Peyer's patch (tissue), 4 donors: ENCODE results near the gene MGRN1. TPM values are rescaled to one million over a fixed set of nuclear protein-coding genes. Genes with fewer than 3 reads are reported as not detected.

Source experiments
- DNase-seq, 3 donors: peaks; one replicate each; pipeline ENCODE4 v3.0.0-alpha.2; 2017 to 2019
- H3K27ac ChIP-seq, 4 donors: fragments of 200-600 bp; sonication (generic); one replicate each; pipeline ENCODE4 v1.5.1; 2016 to 2019
- H3K27me3 ChIP-seq, 2 donors: fragments of 200-600 bp; sonication (generic); one replicate each; pipeline ENCODE4 v1.5.1; 2019
- H3K36me3 ChIP-seq, 3 donors: fragments of 200-600 bp; sonication (generic); one replicate each; pipeline ENCODE4 v1.5.1; 2016 to 2019
- H3K4me1 ChIP-seq, 4 donors: fragments of 200-600 bp; sonication (generic); one replicate each; pipeline ENCODE4 v1.5.1; 2016 to 2019
- H3K4me3 ChIP-seq, 4 donors: fragments of 200-600 bp; sonication (generic); 1 replicate in 3 of 4; 2 replicates in 1 of 4; pipeline ENCODE4 v1.5.1; 2016 to 2019; ENCODE audit warnings: mild to moderate bottlenecking in 1 of 4
- H3K9me3 ChIP-seq, 4 donors: fragments of 200-600 bp; sonication (generic); one replicate each; pipeline ENCODE4 v1.5.1; 2016 to 2019; ENCODE audit warnings: mild to moderate bottlenecking in 1 of 4
- POLR2A ChIP-seq, 2 donors: fragments of 450-650 bp; IDR thresholded peaks; one replicate each; pipeline ENCODE4 v1.5.1; 2017; ENCODE audit warnings: antibody characterized with exemption in 2 of 2, mild to moderate bottlenecking in 2 of 2, moderate library complexity in 2 of 2
- total RNA-seq, 4 donors: library from RNA; depleted of rRNA; stranded (reverse); fragments of >200 nt; gene quantifications; one replicate each; pipeline ENCODE4 v1.1.0, GENCODE V29; 2016
- TF ChIP-seq, protein P1 (sequence below), 6 experiments: fragments of 450-650 bp in 4 of 6; fragments of 200-600 bp in 2 of 6; sonication (generic) in 1 of 6; IDR thresholded peaks; one replicate each; pipeline ENCODE4 v1.5.1; 2017 to 2019; ENCODE audit warnings: antibody characterized with exemption in 6 of 6, mild to moderate bottlenecking in 3 of 6, moderate library complexity in 1 of 6

MGRN1 gene
- total RNA-seq, 4 donors from 2014 or later: 74.1 to 147 (median 93.8) TPM

DNA sequence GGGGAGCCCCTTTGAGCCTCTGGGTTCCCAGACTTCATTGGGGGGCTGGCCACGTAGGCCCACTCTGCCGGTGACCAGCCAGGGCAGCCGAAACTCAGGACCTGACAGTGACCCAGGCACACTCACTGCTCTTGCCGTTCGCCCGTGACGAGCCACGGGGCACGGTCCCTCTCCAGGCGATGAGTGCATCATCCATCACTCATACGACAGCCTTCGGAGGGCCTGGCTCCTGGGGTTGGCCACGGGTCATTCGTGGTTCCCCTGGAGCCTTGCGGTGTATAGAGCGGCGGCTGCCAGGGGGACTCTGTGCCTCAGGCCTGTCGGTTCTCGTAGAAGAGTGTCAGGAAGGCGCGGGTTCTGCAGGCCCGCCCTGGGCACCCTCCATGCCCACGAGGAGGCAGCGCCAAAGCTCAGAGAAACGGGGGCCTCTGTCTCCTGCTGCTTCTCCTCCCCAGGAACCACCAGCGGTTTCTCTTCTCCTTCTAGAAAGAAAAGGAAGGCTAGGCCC is 57.5 kb downstream of the MGRN1 start:
- H3K36me3 ChIP-seq: peaks cover 0 to 60% (median 0%) of the 10 kb centered on the region in 3 donors

GRCh38 chr16:4682616-4683254 is 58.1 kb downstream of the MGRN1 start:
- H3K27ac ChIP-seq: peak overlapping the region in 1 of 4 donors; percentile 22

More for the DNA sequence above, 57.5 kb downstream of the MGRN1 start:
- Histone ChIP-seq H3K4me3 (no peak overlapping the region), H3K4me1 (peaks cover 0 to 29% (median 4%) of the 10 kb centered on the region in 4 donors), H3K27ac (no peak overlapping the region), H3K9me3 (no peaks in the 10 kb centered on the region), H3K27me3 (no peaks in the 10 kb centered on the region)
- DNase-seq: peak in 1 of 3 donors; percentile 45
- TF ChIP-seq POLR2A (IDR thresholded peaks at IDR 0.05): no peak
- TF ChIP-seq, protein P1, sequence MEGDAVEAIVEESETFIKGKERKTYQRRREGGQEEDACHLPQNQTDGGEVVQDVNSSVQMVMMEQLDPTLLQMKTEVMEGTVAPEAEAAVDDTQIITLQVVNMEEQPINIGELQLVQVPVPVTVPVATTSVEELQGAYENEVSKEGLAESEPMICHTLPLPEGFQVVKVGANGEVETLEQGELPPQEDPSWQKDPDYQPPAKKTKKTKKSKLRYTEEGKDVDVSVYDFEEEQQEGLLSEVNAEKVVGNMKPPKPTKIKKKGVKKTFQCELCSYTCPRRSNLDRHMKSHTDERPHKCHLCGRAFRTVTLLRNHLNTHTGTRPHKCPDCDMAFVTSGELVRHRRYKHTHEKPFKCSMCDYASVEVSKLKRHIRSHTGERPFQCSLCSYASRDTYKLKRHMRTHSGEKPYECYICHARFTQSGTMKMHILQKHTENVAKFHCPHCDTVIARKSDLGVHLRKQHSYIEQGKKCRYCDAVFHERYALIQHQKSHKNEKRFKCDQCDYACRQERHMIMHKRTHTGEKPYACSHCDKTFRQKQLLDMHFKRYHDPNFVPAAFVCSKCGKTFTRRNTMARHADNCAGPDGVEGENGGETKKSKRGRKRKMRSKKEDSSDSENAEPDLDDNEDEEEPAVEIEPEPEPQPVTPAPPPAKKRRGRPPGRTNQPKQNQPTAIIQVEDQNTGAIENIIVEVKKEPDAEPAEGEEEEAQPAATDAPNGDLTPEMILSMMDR (IDR thresholded peaks at IDR 0.05): no peak

DNA sequence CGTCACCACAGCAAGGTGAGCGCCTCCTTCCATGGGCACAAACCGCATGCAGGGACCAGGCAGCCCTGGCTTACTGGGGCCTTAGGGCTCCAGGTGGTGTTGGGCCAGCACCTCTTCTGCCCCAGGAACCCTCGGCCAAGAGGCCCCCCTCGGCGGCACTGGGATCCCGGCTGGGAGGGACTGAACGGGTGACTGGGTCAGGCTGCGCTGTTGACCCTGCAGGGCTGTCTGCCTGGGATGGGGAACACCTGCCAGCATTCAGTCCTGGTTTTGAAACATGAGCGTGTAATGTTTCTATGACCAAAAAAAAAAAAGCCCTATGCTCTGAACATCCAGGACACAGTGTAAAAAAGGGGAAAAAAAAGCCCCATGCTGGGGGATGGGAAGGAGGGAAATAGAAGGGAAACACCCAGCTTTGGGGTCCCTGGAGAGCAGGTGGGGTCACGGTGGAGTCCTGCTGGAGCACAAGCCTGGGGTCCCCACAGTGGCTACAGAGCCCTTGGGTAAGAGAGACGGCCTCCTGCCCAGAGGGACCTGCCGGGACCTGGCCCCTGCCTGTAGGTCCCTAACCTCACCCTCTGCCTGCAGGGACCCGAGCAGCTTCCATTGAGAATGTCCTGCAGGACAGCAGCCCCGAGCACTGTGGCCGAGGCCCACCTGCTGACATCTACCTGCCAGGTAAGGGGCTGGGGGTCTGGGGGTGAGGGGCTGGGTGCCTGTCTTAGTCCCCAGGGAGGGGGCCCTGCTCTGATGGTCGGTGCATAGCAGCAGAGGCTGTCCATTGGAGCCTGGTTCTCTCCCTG is 58.8 kb downstream of the MGRN1 start:
- H3K4me1 ChIP-seq: peaks cover 0 to 27% (median 4%) of the 10 kb centered on the region in 4 donors
- DNase-seq: no peak
- H3K4me3 ChIP-seq: no peak overlapping the region
- no peaks in the 10 kb centered on the region for H3K27me3 ChIP-seq
- H3K36me3 ChIP-seq: peaks cover 0 to 68% (median 0%) of the 10 kb centered on the region in 3 donors
- no peak overlapping the region for H3K27ac ChIP-seq
- TF ChIP-seq, protein P1 (IDR thresholded peaks at IDR 0.05): no peak
- no peak for TF ChIP-seq POLR2A (IDR thresholded peaks at IDR 0.05)
- H3K9me3 ChIP-seq: no peaks in the 10 kb centered on the region

More at GRCh38 chr16:4682616-4683254, 58.1 kb downstream of the MGRN1 start:
- H3K9me3 ChIP-seq: no peaks in the 10 kb centered on the region
- no peaks in the 10 kb centered on the region for H3K27me3 ChIP-seq
- peaks cover 0 to 61% (median 0%) of the 10 kb centered on the region in 3 donors for H3K36me3 ChIP-seq
- peaks cover 0 to 29% (median 4%) of the 10 kb centered on the region in 4 donors for H3K4me1 ChIP-seq
- H3K4me3 ChIP-seq: no peak overlapping the region
- TF ChIP-seq, protein P1 (IDR thresholded peaks at IDR 0.05): peak in 4 of 6 experiments; percentile 28 to 51 (median 46)
- no peak for TF ChIP-seq POLR2A (IDR thresholded peaks at IDR 0.05)
- peak in 2 of 3 donors; percentile 67 to 74 for DNase-seq

GRCh38 chr16:4684058-4684715 is 59.6 kb downstream of the MGRN1 start:
- Histone ChIP-seq H3K27me3 (no peaks in the 10 kb centered on the region), H3K4me1 (peaks cover 0 to 20% (median under 1%) of the 10 kb centered on the region in 4 donors), H3K4me3 (no peak overlapping the region), H3K9me3 (no peaks in the 10 kb centered on the region), H3K36me3 (peaks cover 0 to 76% (median 0%) of the 10 kb centered on the region in 3 donors), H3K27ac (no peak overlapping the region)
- TF ChIP-seq POLR2A (IDR thresholded peaks at IDR 0.05): no peak
- TF ChIP-seq, protein P1 (IDR thresholded peaks at IDR 0.05): no peak
- no peak for DNase-seq

- Histone ChIP-seq H3K4me3 (no peak overlapping the region), H3K36me3 (peaks cover 0 to 79% (median 0%) of the 10 kb centered on the region in 3 donors), H3K27me3 (no peaks in the 10 kb centered on the region), H3K9me3 (no peaks in the 10 kb centered on the region), H3K27ac (no peak overlapping the region), H3K4me1 (peaks cover 0 to 15% (median 0%) of the 10 kb centered on the region in 4 donors)
- DNase-seq: no peak
- TF ChIP-seq POLR2A (IDR thresholded peaks at IDR 0.05): no peak
- TF ChIP-seq, protein P1 (IDR thresholded peaks at IDR 0.05): no peak
These were observed 60.1 kb downstream of the MGRN1 start for GRCh38 chr16:4684763-4685162.
